SK-N-SH (cell line): ENCODE results near the gene FMNL2.

Experiments used
- EZH2phosphoT487 ChIP-seq: fragments of 200-600 bp; sonication (generic); IDR thresholded peaks from 2 replicates; pipeline ENCODE4 v1.6.1; 2017; ENCODE audit warnings: low read depth, mixed run types, mild to moderate bottlenecking, antibody characterized with exemption, moderate library complexity, borderline replicate concordance
- GATA2 ChIP-seq: sonication (generic); formaldehyde crosslinking; IDR thresholded peaks from 2 replicates; pipeline ENCODE4 v1.5.0; 2020; ENCODE audit warnings: mild to moderate bottlenecking, missing genetic modification reagents
- POLR2AphosphoS5 ChIP-seq: IDR thresholded peaks from 2 replicates; pipeline ENCODE4 v1.6.1; 2012; ENCODE audit warnings: low read depth, low read length
- TF ChIP-seq, protein P1 (sequence below): IDR thresholded peaks from 2 replicates; pipeline ENCODE4 v1.4.0; 2012; ENCODE audit warnings: low read depth, borderline replicate concordance
- TF ChIP-seq, protein P2 (sequence below): IDR thresholded peaks from 2 replicates; pipeline ENCODE4 v1.4.0; 2012; ENCODE audit warnings: low read depth
- TF ChIP-seq, protein P3 (sequence below): fragments of 200-600 bp; sonication (generic); IDR thresholded peaks from 2 replicates; pipeline ENCODE4 v1.6.1; 2017; ENCODE audit warnings: antibody characterized with exemption, mild to moderate bottlenecking, moderate library complexity
- TF ChIP-seq, protein P4 (sequence below): fragments of 150-350 bp; IDR thresholded peaks from 2 replicates; pipeline ENCODE4 v1.6.1; 2016; ENCODE audit warnings: mild to moderate bottlenecking, low read depth, low read length

DNA sequence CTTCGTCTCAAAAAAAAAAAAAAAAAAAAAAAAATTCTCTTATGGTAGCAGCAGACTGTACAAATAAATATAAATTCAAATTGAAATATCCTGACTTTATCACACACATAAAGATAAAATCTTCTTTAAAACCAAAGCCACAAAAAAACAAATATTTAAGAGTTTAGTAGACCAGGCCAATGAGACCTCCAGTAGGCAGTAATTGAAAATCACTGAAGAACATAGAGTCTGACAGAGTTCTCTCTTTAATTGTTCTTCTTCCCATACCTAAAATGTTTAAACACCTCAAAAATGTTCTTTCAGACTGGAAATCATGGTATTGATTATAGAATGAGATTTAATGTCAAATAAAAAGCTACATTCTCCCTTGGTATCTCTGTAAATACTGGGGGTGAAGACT, 361.5 kb downstream of the FMNL2 start:
- TF ChIP-seq, protein P1, sequence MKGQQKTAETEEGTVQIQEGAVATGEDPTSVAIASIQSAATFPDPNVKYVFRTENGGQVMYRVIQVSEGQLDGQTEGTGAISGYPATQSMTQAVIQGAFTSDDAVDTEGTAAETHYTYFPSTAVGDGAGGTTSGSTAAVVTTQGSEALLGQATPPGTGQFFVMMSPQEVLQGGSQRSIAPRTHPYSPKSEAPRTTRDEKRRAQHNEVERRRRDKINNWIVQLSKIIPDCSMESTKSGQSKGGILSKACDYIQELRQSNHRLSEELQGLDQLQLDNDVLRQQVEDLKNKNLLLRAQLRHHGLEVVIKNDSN: no peak
- TF ChIP-seq, protein P2, sequence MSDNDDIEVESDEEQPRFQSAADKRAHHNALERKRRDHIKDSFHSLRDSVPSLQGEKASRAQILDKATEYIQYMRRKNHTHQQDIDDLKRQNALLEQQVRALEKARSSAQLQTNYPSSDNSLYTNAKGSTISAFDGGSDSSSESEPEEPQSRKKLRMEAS: no peak
- TF ChIP-seq, protein P3, sequence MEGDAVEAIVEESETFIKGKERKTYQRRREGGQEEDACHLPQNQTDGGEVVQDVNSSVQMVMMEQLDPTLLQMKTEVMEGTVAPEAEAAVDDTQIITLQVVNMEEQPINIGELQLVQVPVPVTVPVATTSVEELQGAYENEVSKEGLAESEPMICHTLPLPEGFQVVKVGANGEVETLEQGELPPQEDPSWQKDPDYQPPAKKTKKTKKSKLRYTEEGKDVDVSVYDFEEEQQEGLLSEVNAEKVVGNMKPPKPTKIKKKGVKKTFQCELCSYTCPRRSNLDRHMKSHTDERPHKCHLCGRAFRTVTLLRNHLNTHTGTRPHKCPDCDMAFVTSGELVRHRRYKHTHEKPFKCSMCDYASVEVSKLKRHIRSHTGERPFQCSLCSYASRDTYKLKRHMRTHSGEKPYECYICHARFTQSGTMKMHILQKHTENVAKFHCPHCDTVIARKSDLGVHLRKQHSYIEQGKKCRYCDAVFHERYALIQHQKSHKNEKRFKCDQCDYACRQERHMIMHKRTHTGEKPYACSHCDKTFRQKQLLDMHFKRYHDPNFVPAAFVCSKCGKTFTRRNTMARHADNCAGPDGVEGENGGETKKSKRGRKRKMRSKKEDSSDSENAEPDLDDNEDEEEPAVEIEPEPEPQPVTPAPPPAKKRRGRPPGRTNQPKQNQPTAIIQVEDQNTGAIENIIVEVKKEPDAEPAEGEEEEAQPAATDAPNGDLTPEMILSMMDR: no peak
- TF ChIP-seq GATA2 (CRISPR knock-in tag): no peak
- TF ChIP-seq, protein P4, sequence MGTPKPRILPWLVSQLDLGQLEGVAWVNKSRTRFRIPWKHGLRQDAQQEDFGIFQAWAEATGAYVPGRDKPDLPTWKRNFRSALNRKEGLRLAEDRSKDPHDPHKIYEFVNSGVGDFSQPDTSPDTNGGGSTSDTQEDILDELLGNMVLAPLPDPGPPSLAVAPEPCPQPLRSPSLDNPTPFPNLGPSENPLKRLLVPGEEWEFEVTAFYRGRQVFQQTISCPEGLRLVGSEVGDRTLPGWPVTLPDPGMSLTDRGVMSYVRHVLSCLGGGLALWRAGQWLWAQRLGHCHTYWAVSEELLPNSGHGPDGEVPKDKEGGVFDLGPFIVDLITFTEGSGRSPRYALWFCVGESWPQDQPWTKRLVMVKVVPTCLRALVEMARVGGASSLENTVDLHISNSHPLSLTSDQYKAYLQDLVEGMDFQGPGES: no peak
- TF ChIP-seq POLR2AphosphoS5: no peak
- TF ChIP-seq EZH2phosphoT487: no peak
